Calu3 (cell line): ENCODE data around the gene PTPRG. TPM values are rescaled to one million over a fixed set of nuclear protein-coding genes. Genes with fewer than 3 reads are reported as not detected.
"Not testable (repeated sequence)": the region's sequence is repeated elsewhere in the genome, so short reads cannot be mapped to it uniquely, and the experiment has no call there.

Experiments used
- BruUV-seq: library from RNA; stranded (reverse); fragments of 400-500 nt; replicated peaks from 2 replicates; lab custom pipeline; 2021; lab: Mats Ljungman, UMichigan
- CTCF ChIA-PET: fragments of 300-600 bp; sonication (Branson Sonifier 250); formaldehyde crosslinking; loops from one replicate; lab custom pipeline; 2022; ENCODE audit warnings: antibody characterized with exemption; lab: Charles Lee
- DNase-seq: peaks from one replicate; pipeline ENCODE4 v3.0.0; 2022
- H3K27ac Mint-ChIP-seq: one replicate; pipeline ENCODE4 v1.8.0; 2022; ENCODE audit warnings: mixed read lengths; ENCODE audit not compliant: unreplicated experiment
- H3K27me3 Mint-ChIP-seq: one replicate; pipeline ENCODE4 v1.8.0; 2022; ENCODE audit warnings: mixed read lengths; ENCODE audit not compliant: unreplicated experiment
- H3K36me3 Mint-ChIP-seq: one replicate; pipeline ENCODE4 v1.8.0; 2022; ENCODE audit warnings: mild to moderate bottlenecking, moderate library complexity, mixed read lengths; ENCODE audit not compliant: insufficient read depth, unreplicated experiment
- H3K4me1 Mint-ChIP-seq: one replicate; pipeline ENCODE4 v1.8.0; 2022; ENCODE audit warnings: mild to moderate bottlenecking, low read depth, mixed read lengths; ENCODE audit not compliant: unreplicated experiment
- H3K4me3 Mint-ChIP-seq: one replicate; pipeline ENCODE4 v1.8.0; 2022; ENCODE audit warnings: mild to moderate bottlenecking, low read depth, moderate library complexity, mixed read lengths; ENCODE audit not compliant: unreplicated experiment
- H3K9me3 Mint-ChIP-seq: one replicate; pipeline ENCODE4 v1.8.0; 2022; ENCODE audit warnings: low read depth, mixed read lengths; ENCODE audit not compliant: unreplicated experiment
- intact Hi-C: fragments of 100-400 bp; cut with micrococcal nuclease; formaldehyde crosslinking; loops from one replicate; pipeline ENCODE4 v1.10.0; 2022; ENCODE audit not compliant: unreplicated experiment
- total RNA-seq: library from RNA; stranded (reverse); gene quantifications from 2 replicates; pipeline ENCODE4 v1.2.3, GENCODE V29; 2022
- TF ChIP-seq, protein P1 (sequence below): fragments of 200-600 bp; IDR thresholded peaks from one replicate; pipeline ENCODE4 v1.8.0; 2022; ENCODE audit warnings: antibody characterized with exemption; ENCODE audit not compliant: unreplicated experiment

PTPRG gene
- total RNA-seq, 1 experiment from 2014 or later = 0.35 TPM

DNA sequence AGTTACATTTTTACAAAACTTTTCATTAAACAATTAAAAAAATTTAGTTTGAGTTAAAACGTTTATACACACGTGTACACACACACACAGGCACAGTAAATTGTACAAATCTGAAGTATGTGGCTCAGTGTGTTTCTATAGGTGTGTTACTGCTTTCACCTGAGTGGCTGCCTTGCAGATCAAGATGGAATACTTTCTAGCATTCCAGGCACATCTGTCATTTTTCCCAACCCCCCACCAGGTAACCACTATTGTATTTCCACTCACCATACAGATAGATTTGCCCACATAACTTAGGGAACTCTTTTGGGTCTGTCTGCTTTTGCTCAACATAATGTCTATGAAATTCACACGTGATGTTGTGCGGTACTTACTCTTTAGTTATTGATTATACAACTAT lies 141.1 kb downstream of the PTPRG start:
- Mint-ChIP-seq H3K4me1 (no peaks in the 10 kb centered on the region), H3K4me3 (no peak overlapping the region), H3K36me3 (no peaks in the 10 kb centered on the region), H3K27me3 (no peaks in the 10 kb centered on the region), H3K27ac (no peak overlapping the region), H3K9me3 (peaks cover 7% of the 10 kb centered on the region)
- TF ChIP-seq, protein P1, sequence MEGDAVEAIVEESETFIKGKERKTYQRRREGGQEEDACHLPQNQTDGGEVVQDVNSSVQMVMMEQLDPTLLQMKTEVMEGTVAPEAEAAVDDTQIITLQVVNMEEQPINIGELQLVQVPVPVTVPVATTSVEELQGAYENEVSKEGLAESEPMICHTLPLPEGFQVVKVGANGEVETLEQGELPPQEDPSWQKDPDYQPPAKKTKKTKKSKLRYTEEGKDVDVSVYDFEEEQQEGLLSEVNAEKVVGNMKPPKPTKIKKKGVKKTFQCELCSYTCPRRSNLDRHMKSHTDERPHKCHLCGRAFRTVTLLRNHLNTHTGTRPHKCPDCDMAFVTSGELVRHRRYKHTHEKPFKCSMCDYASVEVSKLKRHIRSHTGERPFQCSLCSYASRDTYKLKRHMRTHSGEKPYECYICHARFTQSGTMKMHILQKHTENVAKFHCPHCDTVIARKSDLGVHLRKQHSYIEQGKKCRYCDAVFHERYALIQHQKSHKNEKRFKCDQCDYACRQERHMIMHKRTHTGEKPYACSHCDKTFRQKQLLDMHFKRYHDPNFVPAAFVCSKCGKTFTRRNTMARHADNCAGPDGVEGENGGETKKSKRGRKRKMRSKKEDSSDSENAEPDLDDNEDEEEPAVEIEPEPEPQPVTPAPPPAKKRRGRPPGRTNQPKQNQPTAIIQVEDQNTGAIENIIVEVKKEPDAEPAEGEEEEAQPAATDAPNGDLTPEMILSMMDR = no peak
- no TSS peak for BruUV-seq
- no peak for DNase-seq
- intact Hi-C loops = no loop called here
- CTCF ChIA-PET = no interaction called here

DNA sequence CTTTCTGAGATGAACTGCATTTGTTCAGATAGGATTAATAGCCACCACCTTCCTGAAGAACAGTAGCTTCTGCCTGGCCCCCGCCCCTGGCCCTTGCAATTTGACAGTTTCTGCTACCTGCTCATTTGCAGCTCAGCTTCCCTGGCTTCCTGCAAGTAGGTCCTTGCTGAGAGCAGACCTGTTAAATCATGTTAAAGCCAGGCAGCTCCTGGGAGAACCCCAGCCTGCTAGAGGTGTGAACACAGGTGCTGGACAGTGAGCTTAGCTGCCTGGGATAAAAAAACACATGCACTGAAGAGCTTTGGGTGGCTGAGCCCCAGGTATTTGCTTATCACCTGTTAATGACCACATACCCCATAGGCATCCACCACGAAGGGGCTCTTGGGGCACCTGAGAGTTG lies 143.4 kb downstream of the PTPRG start:
- Mint-ChIP-seq H3K27me3 (no peaks in the 10 kb centered on the region), H3K4me1 (no peaks in the 10 kb centered on the region), H3K27ac (no peak overlapping the region), H3K36me3 (no peaks in the 10 kb centered on the region), H3K4me3 (no peak overlapping the region), H3K9me3 (peaks cover 7% of the 10 kb centered on the region)
- DNase-seq = no peak
- TF ChIP-seq, protein P1 = no peak
- intact Hi-C loops = no loop called here
- BruUV-seq = no TSS peak
- CTCF ChIA-PET = no interaction called here

DNA sequence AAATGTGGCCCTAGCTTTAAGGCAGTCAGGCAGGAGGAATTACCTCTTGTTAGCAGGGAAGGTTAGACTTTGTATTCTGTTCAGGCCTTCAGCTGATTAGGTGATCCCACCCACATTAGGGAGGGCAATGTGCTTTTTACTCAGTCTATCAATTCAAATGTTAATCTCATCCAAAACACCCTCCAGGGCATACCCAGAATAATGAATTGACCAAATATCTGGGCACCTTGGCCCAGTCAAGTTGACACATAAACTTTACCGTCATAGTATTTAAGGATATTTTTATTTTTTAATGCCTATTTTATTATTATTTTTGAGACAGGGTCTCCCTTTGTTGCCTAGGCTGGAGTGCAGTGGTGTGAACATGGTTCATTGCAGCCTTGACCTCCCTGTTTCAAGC lies 146.1 kb downstream of the PTPRG start:
- Mint-ChIP-seq H3K4me3 (no peak overlapping the region), H3K27ac (no peak overlapping the region), H3K4me1 (no peaks in the 10 kb centered on the region), H3K36me3 (no peaks in the 10 kb centered on the region), H3K9me3 (peaks cover 7% of the 10 kb centered on the region), H3K27me3 (no peaks in the 10 kb centered on the region)
- TF ChIP-seq, protein P1 = no peak
- BruUV-seq = no TSS peak
- intact Hi-C loops = no loop called here
- no peak for DNase-seq
- CTCF ChIA-PET = no interaction called here

DNA sequence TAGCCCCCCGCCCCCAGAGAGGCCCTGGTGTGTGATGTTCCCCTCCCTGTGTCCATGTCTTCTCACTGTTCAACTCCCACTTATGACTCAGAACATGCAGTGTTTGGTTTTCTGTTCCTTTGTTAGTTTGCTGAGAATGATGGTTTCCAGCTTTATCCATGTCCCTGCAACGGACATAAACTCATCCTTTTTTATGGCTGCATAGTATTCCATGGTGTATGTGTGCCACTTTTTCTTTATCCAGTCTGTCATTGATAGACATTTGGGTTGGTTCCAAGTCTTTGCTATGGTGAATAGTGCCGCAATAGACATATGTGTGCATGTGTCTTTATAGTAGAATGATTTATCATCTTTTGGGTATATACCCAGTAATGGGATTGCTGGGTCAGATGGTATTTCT lies 149.5 kb downstream of the PTPRG start:
- H3K4me1 Mint-ChIP-seq, H3K27ac Mint-ChIP-seq, BruUV-seq, H3K4me3 Mint-ChIP-seq, intact Hi-C loops, CTCF ChIA-PET, H3K36me3 Mint-ChIP-seq, H3K27me3 Mint-ChIP-seq, H3K9me3 Mint-ChIP-seq, DNase-seq: not testable (repeated sequence)

DNA sequence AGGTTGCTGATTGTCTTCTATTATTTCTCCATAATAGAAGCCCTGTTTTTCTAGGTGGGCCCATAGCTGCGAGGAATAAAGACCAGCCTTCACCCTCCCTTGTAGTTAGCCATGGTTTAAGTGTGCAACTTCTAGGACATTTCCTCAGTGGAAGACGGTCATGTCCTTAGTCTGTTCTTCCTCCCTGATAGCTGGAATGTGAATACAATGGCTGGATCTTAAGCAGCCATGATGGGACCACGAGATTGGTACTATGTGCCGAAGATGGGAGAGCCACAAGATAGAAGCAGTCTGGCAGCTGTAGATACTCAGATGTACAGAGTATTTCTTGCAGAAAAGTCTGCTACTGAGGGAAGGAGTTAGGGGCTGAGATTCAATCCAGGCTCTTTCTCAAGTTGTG lies 152.9 kb downstream of the PTPRG start:
- H3K4me1 Mint-ChIP-seq = no peaks in the 10 kb centered on the region
- no peak overlapping the region for H3K4me3 Mint-ChIP-seq
- TF ChIP-seq, protein P1 = no peak
- no peaks in the 10 kb centered on the region for H3K27me3 Mint-ChIP-seq
- CTCF ChIA-PET = no interaction called here
- intact Hi-C loops = no loop called here
- no peaks in the 10 kb centered on the region for H3K9me3 Mint-ChIP-seq
- DNase-seq = no peak
- H3K36me3 Mint-ChIP-seq = no peaks in the 10 kb centered on the region
- no peak overlapping the region for H3K27ac Mint-ChIP-seq
- BruUV-seq = no TSS peak
